DND-41 (cell line): ENCODE data around the gene OGDH.

ENCODE experiments used
- CTCF ChIP-seq: IDR thresholded peaks from 2 replicates; pipeline ENCODE4 v1.5.1; 2012; ENCODE audit warnings: borderline replicate concordance, low read length, moderate library complexity, mild to moderate bottlenecking; ENCODE audit not compliant: poor library complexity, severe bottlenecking; ENCODE audit errors: extremely low read depth
- EZH2 ChIP-seq: IDR thresholded peaks from 3 replicates; pipeline ENCODE4 v1.6.1; 2012; ENCODE audit warnings: borderline replicate concordance, low read depth, mild to moderate bottlenecking, moderate library complexity, low read length, inconsistent platforms; ENCODE audit not compliant: severe bottlenecking

DNA sequence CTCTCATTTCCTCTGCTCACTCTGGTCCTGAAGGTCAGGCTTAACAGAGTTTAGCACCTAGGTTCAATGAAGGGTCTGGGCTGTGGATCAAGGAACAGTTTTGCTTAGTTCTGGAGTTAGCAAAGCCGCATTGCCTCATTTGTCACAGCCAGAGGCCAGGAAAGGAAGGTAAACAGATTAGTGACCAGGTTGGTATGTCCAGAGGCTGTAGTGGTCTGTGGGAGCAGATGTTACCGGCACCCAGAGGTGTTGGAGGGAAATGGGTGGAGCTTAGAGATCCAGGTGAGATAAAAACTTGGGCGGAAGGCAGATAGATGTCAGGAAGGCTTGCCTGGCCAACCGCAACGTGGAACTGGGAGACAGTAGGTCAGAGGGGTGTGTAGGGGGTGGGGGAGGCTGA is 105.6 kb downstream of the OGDH start:
- no peak for TF ChIP-seq CTCF
- TF ChIP-seq EZH2, result no peak
